ENCODE measurements around the gene RBM23.

- TF ChIP-seq SUPT20H (IDR thresholded peaks at IDR 0.05; ENCODE audit: borderline replicate concordance, control insufficient read depth, low read depth, low read length) = no peak
- TF ChIP-seq CTCF (IDR thresholded peaks at IDR 0.05 in 2 of 3, conservative IDR thresholded peaks at IDR 0.05 in 1 of 3; ENCODE audit: control insufficient read depth in 2 of 3, extremely low read depth in 1 of 3, insufficient read depth in 1 of 3, low read depth in 3 of 3, low read length in 3 of 3) = peak; percentile 13 to 46 (median 18); a peak in 4 of 6 replicates
- TF ChIP-seq EZH2 (IDR thresholded peaks at IDR 0.05; ENCODE audit: borderline replicate concordance, control insufficient read depth, low read depth, low read length) = no peak
- peak; percentile 43; the same call in 1 of the 2 replicates for TF ChIP-seq YY1 (IDR thresholded peaks at IDR 0.05; ENCODE audit: low read depth, low read length)
- TF ChIP-seq, protein P1, sequence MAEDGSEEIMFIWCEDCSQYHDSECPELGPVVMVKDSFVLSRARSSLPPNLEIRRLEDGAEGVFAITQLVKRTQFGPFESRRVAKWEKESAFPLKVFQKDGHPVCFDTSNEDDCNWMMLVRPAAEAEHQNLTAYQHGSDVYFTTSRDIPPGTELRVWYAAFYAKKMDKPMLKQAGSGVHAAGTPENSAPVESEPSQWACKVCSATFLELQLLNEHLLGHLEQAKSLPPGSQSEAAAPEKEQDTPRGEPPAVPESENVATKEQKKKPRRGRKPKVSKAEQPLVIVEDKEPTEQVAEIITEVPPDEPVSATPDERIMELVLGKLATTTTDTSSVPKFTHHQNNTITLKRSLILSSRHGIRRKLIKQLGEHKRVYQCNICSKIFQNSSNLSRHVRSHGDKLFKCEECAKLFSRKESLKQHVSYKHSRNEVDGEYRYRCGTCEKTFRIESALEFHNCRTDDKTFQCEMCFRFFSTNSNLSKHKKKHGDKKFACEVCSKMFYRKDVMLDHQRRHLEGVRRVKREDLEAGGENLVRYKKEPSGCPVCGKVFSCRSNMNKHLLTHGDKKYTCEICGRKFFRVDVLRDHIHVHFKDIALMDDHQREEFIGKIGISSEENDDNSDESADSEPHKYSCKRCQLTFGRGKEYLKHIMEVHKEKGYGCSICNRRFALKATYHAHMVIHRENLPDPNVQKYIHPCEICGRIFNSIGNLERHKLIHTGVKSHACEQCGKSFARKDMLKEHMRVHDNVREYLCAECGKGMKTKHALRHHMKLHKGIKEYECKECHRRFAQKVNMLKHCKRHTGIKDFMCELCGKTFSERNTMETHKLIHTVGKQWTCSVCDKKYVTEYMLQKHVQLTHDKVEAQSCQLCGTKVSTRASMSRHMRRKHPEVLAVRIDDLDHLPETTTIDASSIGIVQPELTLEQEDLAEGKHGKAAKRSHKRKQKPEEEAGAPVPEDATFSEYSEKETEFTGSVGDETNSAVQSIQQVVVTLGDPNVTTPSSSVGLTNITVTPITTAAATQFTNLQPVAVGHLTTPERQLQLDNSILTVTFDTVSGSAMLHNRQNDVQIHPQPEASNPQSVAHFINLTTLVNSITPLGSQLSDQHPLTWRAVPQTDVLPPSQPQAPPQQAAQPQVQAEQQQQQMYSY (CRISPR knock-in tag; IDR thresholded peaks at IDR 0.05) = no peak
These were observed 32.3 kb downstream of the RBM23 start for GRCh38 chr14:22886500-22887259.

Measured in GM12878 (cell line).